Thymus (tissue), 11 donors: ENCODE data around the gene RUNX3. TPM values are rescaled to one million over a fixed set of nuclear protein-coding genes. Genes with fewer than 3 reads are reported as not detected.

ENCODE experiments used
- DNase-seq, 9 donors: peaks; one replicate each; pipeline ENCODE4 v3.0.0-alpha.2; 2013; ENCODE audit warnings: low spot score in 9 of 9, low read depth in 6 of 9, missing footprints in 1 of 9
- H3K27ac ChIP-seq, 2 donors: one replicate each; pipeline ENCODE4 v1.5.1; 2013; ENCODE audit warnings: control low read depth in 1 of 2, low read depth in 1 of 2, low read length in 1 of 2, mild to moderate bottlenecking in 1 of 2, moderate library complexity in 1 of 2
- H3K27me3 ChIP-seq, 2 donors: one replicate each; pipeline ENCODE4 v1.5.1; 2013; ENCODE audit warnings: low read length in 1 of 2; ENCODE audit not compliant: control insufficient read depth in 2 of 2, insufficient read depth in 1 of 2
- H3K36me3 ChIP-seq, 2 donors: one replicate each; pipeline ENCODE4 v1.5.1; 2013; ENCODE audit warnings: low read length in 1 of 2, mild to moderate bottlenecking in 1 of 2, moderate library complexity in 1 of 2; ENCODE audit not compliant: control insufficient read depth in 2 of 2, insufficient read depth in 2 of 2
- H3K4me1 ChIP-seq, 2 donors: one replicate each; pipeline ENCODE4 v1.5.1; 2013; ENCODE audit warnings: low read length in 2 of 2; ENCODE audit not compliant: control insufficient read depth in 2 of 2, insufficient read depth in 2 of 2
- H3K4me3 ChIP-seq, 2 donors: one replicate each; pipeline ENCODE4 v1.5.1; 2013; ENCODE audit warnings: low read length in 2 of 2, control low read depth in 1 of 2, mild to moderate bottlenecking in 1 of 2
- H3K9me3 ChIP-seq, 2 donors: one replicate each; pipeline ENCODE4 v1.5.1; 2013; ENCODE audit warnings: low read length in 1 of 2, mild to moderate bottlenecking in 1 of 2; ENCODE audit not compliant: control insufficient read depth in 2 of 2, insufficient read depth in 1 of 2
- WGBS: extraction: QIAGEN DNeasy Blood & Tissue Kit; methylation state at CpG from one replicate; pipeline ENCODE4 v1.1.7; 2013; 5-methylcytosine and 5-hydroxymethylcytosine counted together
- polyA plus RNA-seq: library from polyadenylated mRNA; stranded (reverse); fragments of 200-250 nt; gene quantifications from one replicate; pipeline ENCODE4 v1.2.3, GENCODE V29; 2013
- total RNA-seq: library from RNA; stranded (reverse); fragments of 120-200 nt; gene quantifications from one replicate; pipeline ENCODE4 v1.2.4, GENCODE V29; 2013
- donor health status: healthy.

The RUNX3 gene
- total and polyA plus RNA-seq, 2 donors: 4.9 to 13.6 TPM

DNA sequence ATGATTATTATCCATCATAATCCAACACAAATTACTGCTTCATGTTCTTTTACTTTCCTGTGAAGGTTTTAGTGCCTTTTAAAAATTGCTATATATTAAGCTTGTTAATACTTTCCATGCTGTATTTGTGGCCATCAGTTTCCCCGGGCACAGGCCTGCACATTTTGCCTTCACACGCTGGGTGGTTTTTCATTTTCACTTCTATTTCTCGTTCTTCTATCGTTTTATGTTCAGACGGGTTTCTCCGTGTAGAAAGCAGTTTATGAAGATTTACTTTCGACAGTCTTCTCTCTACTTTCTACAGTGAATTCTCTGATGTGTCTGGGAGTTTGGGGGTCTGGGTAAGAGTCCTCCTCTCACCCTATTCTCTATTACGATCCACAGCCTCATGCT, 9.5 kb downstream of the RUNX3 start:
- WGBS: 97% methylated on average over 8 of the region's 8 CpGs
- H3K9me3 ChIP-seq: peaks cover 0 to 6% of the 10 kb centered on the region in 2 donors
- H3K4me3 ChIP-seq: no peak overlapping the region
- no peak for DNase-seq
- H3K27me3 ChIP-seq: peaks cover under 1 to 9% of the 10 kb centered on the region in 2 donors
- H3K27ac ChIP-seq: no peak overlapping the region
- H3K4me1 ChIP-seq: peaks cover 5 to 28% of the 10 kb centered on the region in 2 donors
- peaks cover 3 to 38% of the 10 kb centered on the region in 2 donors for H3K36me3 ChIP-seq

DNA sequence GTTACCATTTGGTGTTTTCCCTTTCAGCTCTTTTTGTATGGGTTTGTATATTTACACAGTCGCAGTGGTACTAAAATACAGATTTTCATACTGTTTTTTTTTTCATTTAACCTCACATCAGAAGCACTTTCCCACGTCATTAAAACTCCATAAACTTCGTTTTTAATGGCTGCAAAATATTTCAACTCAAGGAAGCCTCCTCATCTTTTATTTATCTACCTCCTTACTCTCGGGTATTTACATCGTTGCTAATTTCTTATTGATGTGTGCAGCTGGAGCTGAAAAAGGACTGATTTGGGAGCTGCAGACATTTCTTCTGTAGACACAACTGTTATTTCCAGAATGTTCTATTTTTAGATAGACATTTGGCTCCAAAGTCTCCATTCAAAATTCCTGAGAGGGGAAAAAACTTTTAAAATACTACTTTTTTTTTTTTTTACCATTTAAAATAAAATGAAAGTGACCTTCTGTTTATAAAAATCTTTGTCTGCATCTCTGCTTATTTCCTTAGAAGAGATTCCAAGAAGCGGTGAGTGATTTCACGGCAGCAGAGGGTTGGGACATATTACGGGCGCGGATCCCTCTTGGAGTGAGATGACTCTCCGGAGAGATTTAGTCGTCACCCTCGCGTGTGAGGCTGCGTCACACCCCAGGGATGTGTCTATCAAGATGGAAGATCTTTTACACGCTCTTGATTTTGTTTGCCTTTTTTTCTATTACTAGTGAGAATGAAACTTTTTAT, 10.1 kb downstream of the RUNX3 start:
- Histone ChIP-seq H3K36me3 (peaks cover 3 to 39% of the 10 kb centered on the region in 2 donors), H3K27ac (no peak overlapping the region), H3K4me3 (no peak overlapping the region)

DNA sequence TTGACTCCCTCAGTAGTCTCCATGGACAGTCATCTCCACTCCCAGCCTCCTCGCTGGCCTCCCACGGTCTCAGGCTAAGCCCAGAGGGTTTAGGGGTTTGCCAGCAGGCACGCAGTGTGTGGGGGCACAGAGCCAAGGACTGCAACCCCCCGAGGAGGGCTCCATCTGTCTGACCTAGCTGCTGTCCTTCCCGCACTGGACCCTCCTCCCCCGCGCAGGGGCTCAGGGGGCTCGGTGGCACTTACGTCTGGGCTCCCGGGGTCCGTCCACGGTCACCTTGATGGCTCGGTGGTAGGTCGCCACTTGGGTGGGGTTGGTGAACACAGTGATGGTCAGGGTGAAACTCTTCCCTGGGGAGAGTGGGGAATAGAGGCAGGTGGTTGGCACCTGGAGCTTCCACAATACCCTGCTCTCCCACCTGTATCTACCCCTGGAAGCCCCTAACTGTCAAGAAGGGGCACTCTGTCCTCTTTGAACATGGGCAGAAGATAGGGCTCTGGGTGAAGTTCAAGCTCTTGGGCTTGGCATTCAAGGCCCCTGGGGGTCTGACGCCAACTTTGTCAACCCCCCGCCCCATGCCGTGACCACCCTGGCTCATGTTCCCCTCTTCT, 11.0 kb downstream of the RUNX3 start:
- peaks cover 4 to 39% of the 10 kb centered on the region in 2 donors for H3K36me3 ChIP-seq
- 98% methylated on average over 17 of the region's 17 CpGs for WGBS

More for the DNA sequence above, 10.1 kb downstream of the RUNX3 start:
- DNase-seq: no peak
- 94% methylated on average over 16 of the region's 16 CpGs for WGBS
- Histone ChIP-seq H3K9me3 (peaks cover 0 to 6% of the 10 kb centered on the region in 2 donors), H3K27me3 (peaks cover 0 to 3% of the 10 kb centered on the region in 2 donors), H3K4me1 (peaks cover 0 to 22% of the 10 kb centered on the region in 2 donors)

DNA sequence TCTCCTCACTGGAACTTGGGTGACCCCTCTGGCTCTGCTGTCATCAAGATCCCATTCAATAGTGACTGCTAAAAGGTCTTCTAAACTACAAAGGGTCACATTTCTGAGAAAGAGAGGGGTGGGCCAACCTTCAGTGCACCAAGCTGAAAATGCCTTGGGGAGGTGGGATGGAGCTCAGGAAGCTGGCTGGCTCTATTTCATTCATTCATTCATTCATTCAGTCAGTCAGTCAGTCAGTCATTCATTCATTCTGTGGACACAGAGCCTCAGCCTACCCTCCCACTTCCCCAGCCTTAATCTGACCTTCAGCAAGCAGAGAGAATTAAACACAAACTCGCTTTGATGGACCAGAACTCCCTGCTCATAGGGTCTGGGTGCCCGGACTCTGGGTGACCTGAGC, 11.7 kb downstream of the RUNX3 start:
- Histone ChIP-seq H3K4me1 (peaks cover 0 to 7% of the 10 kb centered on the region in 2 donors), H3K36me3 (peaks cover 10 to 36% of the 10 kb centered on the region in 2 donors), H3K27ac (no peak overlapping the region), H3K9me3 (peaks cover 0 to 4% of the 10 kb centered on the region in 2 donors), H3K27me3 (no peaks in the 10 kb centered on the region), H3K4me3 (no peak overlapping the region)
- no peak for DNase-seq
- WGBS: 96% methylated on average over 2 of the region's 2 CpGs

More for the DNA sequence above, 11.0 kb downstream of the RUNX3 start:
- DNase-seq: no peak
- Histone ChIP-seq H3K27ac (no peak overlapping the region), H3K4me3 (no peak overlapping the region), H3K4me1 (peaks cover 0 to 14% of the 10 kb centered on the region in 2 donors), H3K9me3 (peaks cover 0 to 6% of the 10 kb centered on the region in 2 donors), H3K27me3 (no peaks in the 10 kb centered on the region)

DNA sequence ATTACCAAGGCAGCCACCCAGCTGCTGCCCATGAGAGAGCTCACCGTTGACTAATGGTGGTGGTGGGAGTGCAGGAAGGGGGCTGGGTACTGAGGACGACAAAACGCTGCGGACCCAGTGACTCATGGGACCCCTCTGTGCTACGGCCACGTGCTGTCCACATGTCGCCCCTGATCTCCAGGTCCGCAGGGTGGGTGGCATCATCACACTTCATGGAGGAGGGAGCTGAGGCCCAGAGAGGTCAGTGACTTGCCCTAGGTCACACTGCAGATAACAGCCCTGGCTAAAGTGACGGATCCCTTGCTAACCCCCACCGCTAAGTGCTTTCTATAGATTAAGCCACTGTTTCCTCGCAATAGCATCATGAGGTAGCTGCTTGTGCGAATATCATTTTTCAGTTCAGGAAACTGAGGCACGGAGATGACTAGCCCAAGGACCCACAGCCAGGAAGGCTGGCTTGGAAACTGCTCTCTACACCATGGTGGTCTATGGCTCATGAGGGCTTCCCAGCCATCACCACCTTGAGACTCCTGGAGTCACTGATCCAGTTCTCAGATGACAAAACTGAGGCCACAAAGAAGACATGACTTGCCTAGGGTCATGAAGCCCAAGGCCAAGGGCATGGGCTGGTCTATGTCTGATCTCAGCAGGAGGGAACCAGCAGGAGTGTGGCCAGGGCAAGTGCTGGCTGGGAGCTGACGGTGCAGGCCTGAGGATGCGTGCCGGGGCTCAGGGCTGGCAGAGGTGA, 12.6 kb downstream of the RUNX3 start:
- no peaks in the 10 kb centered on the region for H3K4me1 ChIP-seq
- no peak for DNase-seq
- H3K27ac ChIP-seq: no peak overlapping the region
- no peaks in the 10 kb centered on the region for H3K9me3 ChIP-seq
- H3K36me3 ChIP-seq: peaks cover 13 to 32% of the 10 kb centered on the region in 2 donors
- H3K4me3 ChIP-seq: no peak overlapping the region
- 98% methylated on average over 16 of the region's 16 CpGs for WGBS
- no peaks in the 10 kb centered on the region for H3K27me3 ChIP-seq

- Histone ChIP-seq H3K27ac (no peak overlapping the region), H3K9me3 (peaks cover 0 to 3% of the 10 kb centered on the region in 2 donors), H3K27me3 (no peaks in the 10 kb centered on the region), H3K4me1 (peaks cover 0 to 5% of the 10 kb centered on the region in 2 donors), H3K36me3 (peaks cover 16 to 34% of the 10 kb centered on the region in 2 donors), H3K4me3 (no peak overlapping the region)
- 78% methylated on average over 21 of the region's 21 CpGs for whole genome bisulfite sequencing
- no peak for DNase-seq
These were observed 14.1 kb downstream of the RUNX3 start for GRCh38 chr1:24915816-24916602.

GRCh38 chr1:24914226-24915069, 15.6 kb downstream of the RUNX3 start:
- H3K4me1 ChIP-seq: peaks cover 0 to 5% of the 10 kb centered on the region in 2 donors
- H3K36me3 ChIP-seq: peaks cover 16 to 35% of the 10 kb centered on the region in 2 donors
- WGBS: 94% methylated on average over 33 of the region's 33 CpGs
- H3K27me3 ChIP-seq: no peaks in the 10 kb centered on the region
- DNase-seq: no peak
- H3K27ac ChIP-seq: no peak overlapping the region
- H3K9me3 ChIP-seq: peaks cover 0 to 3% of the 10 kb centered on the region in 2 donors
- no peak overlapping the region for H3K4me3 ChIP-seq

GRCh38 chr1:24913616-24914225, 16.4 kb downstream of the RUNX3 start:
- WGBS: 98% methylated on average over 10 of the region's 10 CpGs
- H3K9me3 ChIP-seq: peaks cover 0 to 4% of the 10 kb centered on the region in 2 donors
- no peak overlapping the region for H3K27ac ChIP-seq
- peaks cover 16 to 34% of the 10 kb centered on the region in 2 donors for H3K36me3 ChIP-seq
- no peak overlapping the region for H3K4me3 ChIP-seq
- peaks cover 0 to 5% of the 10 kb centered on the region in 2 donors for H3K4me1 ChIP-seq
- DNase-seq: no peak
- H3K27me3 ChIP-seq: no peaks in the 10 kb centered on the region
